Measurements from ENCODE around the gene STK10.

Gene STK10

DNA sequence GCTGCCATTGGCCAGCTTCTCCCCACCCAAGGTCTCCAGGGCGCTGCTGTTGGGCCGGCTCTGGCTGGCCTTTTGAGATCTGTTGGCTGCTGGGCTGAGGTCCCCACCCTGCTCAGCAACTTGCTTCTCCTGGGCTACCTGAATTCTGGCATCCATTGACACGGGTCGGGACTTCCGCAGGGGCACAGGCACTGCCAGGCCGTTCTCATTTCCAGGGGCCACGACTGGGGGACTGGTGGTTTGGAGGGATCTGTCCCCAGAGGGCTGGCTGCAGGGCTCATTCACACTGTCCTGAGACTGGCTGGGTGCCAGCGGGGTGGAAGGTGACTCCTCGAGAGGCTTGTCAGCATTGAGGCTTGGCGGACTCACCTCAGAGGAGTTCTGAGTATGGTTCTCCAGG, 94.5 kb downstream of the STK10 start:
- TF ChIP-seq, protein P1, sequence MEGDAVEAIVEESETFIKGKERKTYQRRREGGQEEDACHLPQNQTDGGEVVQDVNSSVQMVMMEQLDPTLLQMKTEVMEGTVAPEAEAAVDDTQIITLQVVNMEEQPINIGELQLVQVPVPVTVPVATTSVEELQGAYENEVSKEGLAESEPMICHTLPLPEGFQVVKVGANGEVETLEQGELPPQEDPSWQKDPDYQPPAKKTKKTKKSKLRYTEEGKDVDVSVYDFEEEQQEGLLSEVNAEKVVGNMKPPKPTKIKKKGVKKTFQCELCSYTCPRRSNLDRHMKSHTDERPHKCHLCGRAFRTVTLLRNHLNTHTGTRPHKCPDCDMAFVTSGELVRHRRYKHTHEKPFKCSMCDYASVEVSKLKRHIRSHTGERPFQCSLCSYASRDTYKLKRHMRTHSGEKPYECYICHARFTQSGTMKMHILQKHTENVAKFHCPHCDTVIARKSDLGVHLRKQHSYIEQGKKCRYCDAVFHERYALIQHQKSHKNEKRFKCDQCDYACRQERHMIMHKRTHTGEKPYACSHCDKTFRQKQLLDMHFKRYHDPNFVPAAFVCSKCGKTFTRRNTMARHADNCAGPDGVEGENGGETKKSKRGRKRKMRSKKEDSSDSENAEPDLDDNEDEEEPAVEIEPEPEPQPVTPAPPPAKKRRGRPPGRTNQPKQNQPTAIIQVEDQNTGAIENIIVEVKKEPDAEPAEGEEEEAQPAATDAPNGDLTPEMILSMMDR (IDR thresholded peaks at IDR 0.05; ENCODE audit: low read depth, low read length): no peak
- no peak for DNase-seq (ENCODE audit: extremely low read depth, low read depth)

DNA sequence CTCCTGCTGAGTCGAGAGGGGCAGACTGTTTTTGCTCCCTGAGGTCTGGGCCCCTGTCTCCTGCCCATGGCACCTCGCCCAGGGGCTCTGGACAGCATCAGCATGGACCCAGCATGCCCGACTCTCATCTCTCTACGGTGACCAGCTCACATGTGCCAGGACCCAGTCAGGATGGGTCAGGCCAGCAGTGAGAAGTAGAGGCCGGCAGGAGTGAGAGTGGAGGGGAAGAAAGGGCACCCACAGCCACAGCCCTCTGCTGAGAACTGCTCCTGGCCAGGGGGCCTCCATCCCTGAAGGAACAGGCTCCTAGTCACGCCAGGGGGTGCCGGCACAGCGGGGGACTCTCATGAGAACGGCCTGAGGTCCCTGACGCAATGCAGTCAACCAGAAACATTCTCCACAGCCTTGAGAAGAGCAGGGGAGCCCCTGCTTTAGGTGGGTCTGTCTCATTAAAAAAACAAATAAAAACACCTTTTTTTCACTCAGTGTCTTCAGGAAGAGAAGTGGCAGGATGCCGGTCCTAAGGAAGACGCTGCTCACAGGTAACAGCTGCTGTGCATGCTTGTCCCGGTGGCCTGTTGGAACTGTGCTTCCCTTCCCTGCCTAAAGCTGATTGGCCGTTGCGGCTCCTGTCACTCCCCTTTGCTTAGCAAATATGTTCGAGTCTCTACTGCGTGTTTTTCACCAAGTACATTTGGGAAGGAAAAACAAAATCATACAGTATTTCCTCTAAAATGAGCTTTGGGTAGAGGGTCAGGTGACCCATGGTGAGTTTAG, 95.9 kb downstream of the STK10 start:
- TF ChIP-seq, protein P1 (IDR thresholded peaks at IDR 0.05; ENCODE audit: low read depth, low read length): no peak

GRCh38 chr5:172090976-172091547, 97.0 kb downstream of the STK10 start:
- TF ChIP-seq, protein P1 (IDR thresholded peaks at IDR 0.05; ENCODE audit: low read depth, low read length): no peak
- DNase-seq (ENCODE audit: extremely low read depth, low read depth): no peak

More for the DNA sequence above, 95.9 kb downstream of the STK10 start:
- DNase-seq (ENCODE audit: extremely low read depth, low read depth): no peak

DNA sequence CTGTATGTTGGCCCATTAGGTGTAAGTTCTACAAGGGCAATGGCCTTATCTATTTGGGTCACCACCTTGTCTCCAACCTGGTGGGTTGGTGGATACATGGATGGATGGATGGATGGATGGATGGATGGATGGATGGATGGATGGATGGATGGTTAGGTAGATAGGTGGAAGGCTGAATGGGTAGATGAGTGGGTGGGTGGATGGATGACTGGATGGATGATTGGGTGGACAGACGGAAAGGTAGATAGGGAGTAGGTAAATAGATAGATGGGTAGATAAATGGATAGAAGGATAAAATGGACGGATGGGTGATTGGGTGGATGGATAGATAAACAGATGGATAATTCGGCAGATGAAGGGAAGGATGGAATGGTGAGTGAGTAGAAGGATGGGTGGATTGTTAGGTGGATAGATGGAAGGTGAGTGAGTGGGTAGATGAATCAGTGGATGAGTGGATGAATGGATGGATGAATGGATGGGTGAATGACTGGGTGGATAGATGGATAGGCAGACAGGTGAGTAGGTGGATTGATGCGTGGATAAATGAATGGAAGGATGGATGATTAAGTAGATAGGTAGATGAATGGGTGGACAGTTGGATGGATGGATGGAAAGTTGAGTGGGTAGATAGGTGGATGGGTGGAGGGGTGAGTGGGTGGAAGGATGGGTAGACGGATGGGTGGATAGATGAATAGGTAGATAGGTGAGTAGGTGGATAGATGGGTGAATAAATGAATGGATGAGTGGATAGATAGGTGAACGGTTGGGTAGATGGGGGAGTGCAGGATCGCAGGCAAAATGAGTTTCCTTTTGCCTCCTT, 98.5 kb downstream of the STK10 start:
- DNase-seq (ENCODE audit: extremely low read depth, low read depth): no peak
- TF ChIP-seq, protein P1 (IDR thresholded peaks at IDR 0.05; ENCODE audit: low read depth, low read length): no peak

GRCh38 chr5:172088801-172089200, 99.2 kb downstream of the STK10 start:
- TF ChIP-seq, protein P1 (IDR thresholded peaks at IDR 0.05; ENCODE audit: low read depth, low read length): no peak
- no peak for DNase-seq (ENCODE audit: extremely low read depth, low read depth)

- TF ChIP-seq, protein P1 (IDR thresholded peaks at IDR 0.05; ENCODE audit: low read depth, low read length): no peak
- DNase-seq (ENCODE audit: extremely low read depth, low read depth): no peak
These were observed 101.6 kb downstream of the STK10 start for GRCh38 chr5:172086194-172086975.
